ENCODE data around the gene SLC5A8.

The SLC5A8 gene

GRCh38 chr12:101127521-101128219 is 82.4 kb downstream of the SLC5A8 start:
- H3K4me3 ChIP-seq (ENCODE audit: control insufficient read depth, low read depth, low read length): no peak overlapping the region
- peak; percentile 14 for DNase-seq (ENCODE audit: low read depth)
- no peak for TF ChIP-seq CTCF (conservative IDR thresholded peaks at IDR 0.05; ENCODE audit: control insufficient read depth, insufficient read depth, low read depth, low read length)

GRCh38 chr12:101117842-101118241 is 92.2 kb downstream of the SLC5A8 start:
- no peak for DNase-seq (ENCODE audit: low read depth)
- no peak for TF ChIP-seq CTCF (conservative IDR thresholded peaks at IDR 0.05; ENCODE audit: control insufficient read depth, insufficient read depth, low read depth, low read length)

GRCh38 chr12:101116911-101117310 is 93.1 kb downstream of the SLC5A8 start:
- no peak for DNase-seq (ENCODE audit: low read depth)
- no peak for TF ChIP-seq CTCF (conservative IDR thresholded peaks at IDR 0.05; ENCODE audit: control insufficient read depth, insufficient read depth, low read depth, low read length)
- no peak overlapping the region for H3K4me3 ChIP-seq (ENCODE audit: control insufficient read depth, low read depth, low read length)

More at GRCh38 chr12:101117842-101118241, 92.2 kb downstream of the SLC5A8 start:
- H3K4me3 ChIP-seq (ENCODE audit: control insufficient read depth, low read depth, low read length): no peak overlapping the region

GRCh38 chr12:101115326-101115725 is 94.7 kb downstream of the SLC5A8 start:
- H3K4me3 ChIP-seq (ENCODE audit: control insufficient read depth, low read depth, low read length): no peak overlapping the region
- no peak for DNase-seq (ENCODE audit: low read depth)
- no peak for TF ChIP-seq CTCF (conservative IDR thresholded peaks at IDR 0.05; ENCODE audit: control insufficient read depth, insufficient read depth, low read depth, low read length)

- DNase-seq (ENCODE audit: low read depth): no peak
- TF ChIP-seq CTCF (conservative IDR thresholded peaks at IDR 0.05; ENCODE audit: control insufficient read depth, insufficient read depth, low read depth, low read length): no peak
- H3K4me3 ChIP-seq (ENCODE audit: control insufficient read depth, low read depth, low read length): no peak overlapping the region
Observed at GRCh38 chr12:101111441-101111840, 98.6 kb downstream of the SLC5A8 start.

GRCh38 chr12:101110866-101111265 is 99.2 kb downstream of the SLC5A8 start:
- no peak for TF ChIP-seq CTCF (conservative IDR thresholded peaks at IDR 0.05; ENCODE audit: control insufficient read depth, insufficient read depth, low read depth, low read length)
- DNase-seq (ENCODE audit: low read depth): no peak
- no peak overlapping the region for H3K4me3 ChIP-seq (ENCODE audit: control insufficient read depth, low read depth, low read length)
